Colonic mucosa (tissue), 4 donors: ENCODE data around the gene NELFA. TPM values are rescaled to one million over a fixed set of nuclear protein-coding genes. Genes with fewer than 3 reads are reported as not detected.
"Not testable (repeated sequence)": the region's sequence is repeated elsewhere in the genome, so short reads cannot be mapped to it uniquely, and the experiment has no call there.

Experiments used
- DNase-seq: peaks from one replicate; pipeline ENCODE4 v3.0.0-alpha.2; 2020
- H3K27ac ChIP-seq: fragments of 200-600 bp; one replicate; pipeline ENCODE4 v1.8.0; 2021
- H3K27me3 ChIP-seq: fragments of 200-600 bp; one replicate; pipeline ENCODE4 v1.8.0; 2021
- H3K36me3 ChIP-seq: fragments of 200-600 bp; one replicate; pipeline ENCODE4 v1.8.0; 2021
- H3K4me1 ChIP-seq: fragments of 200-600 bp; one replicate; pipeline ENCODE4 v1.8.0; 2021; ENCODE audit warnings: mild to moderate bottlenecking
- H3K4me3 ChIP-seq: fragments of 200-600 bp; one replicate; pipeline ENCODE4 v1.8.0; 2021
- H3K9ac ChIP-seq, 2 donors: one replicate each; pipeline ENCODE4 v1.7.0; 2013; ENCODE audit warnings: control low read depth in 2 of 2, low read depth in 2 of 2, low read length in 2 of 2
- H3K9me3 ChIP-seq: fragments of 200-600 bp; one replicate; pipeline ENCODE4 v1.8.0; 2021
- intact Hi-C: fragments of 100-400 bp; cut with DNase I; formaldehyde crosslinking; loops from one replicate; pipeline ENCODE4 v1.14.1; 2022
- total RNA-seq, 2 donors: library from RNA; stranded (reverse); fragmentation: NEBNext Ultra II Directional in 1 of 2; extraction: Animal tissue kit (Norgen Biotek cat#: 25700) in 1 of 2; gene quantifications; one replicate each; pipeline ENCODE4 v1.2.1, GENCODE V29; 2021
- TF ChIP-seq, protein P1 (sequence below): fragments of 200-600 bp; IDR thresholded peaks from one replicate; pipeline ENCODE4 v1.8.0; 2022; ENCODE audit warnings: antibody characterized with exemption, mild to moderate bottlenecking
- donor health status: healthy.
- donor health status: DM: no; HTN: no; CAD: no.
- donor health status: DM: no; HTN: no; CAD: no.

Gene NELFA
- total RNA-seq, 2 donors from 2014 or later = 25.7 to 41.5 TPM

DNA sequence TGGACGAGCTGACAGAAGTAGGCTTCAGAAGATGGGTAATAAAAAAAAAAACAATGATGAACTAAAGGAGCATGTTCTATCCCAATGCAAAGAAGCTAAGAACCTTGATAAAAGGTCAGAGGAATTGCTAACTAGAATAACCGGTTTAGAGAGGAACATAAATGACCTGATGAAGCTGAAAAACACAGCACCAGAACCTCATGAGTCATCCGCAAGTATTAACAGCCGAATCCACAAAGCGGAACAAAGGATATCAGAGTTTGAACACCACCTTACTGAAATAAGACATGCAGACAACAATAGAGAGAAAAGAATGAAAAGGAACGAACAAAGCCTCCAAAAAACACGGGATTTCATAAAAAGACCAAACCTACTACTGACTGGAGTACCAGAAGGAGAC is 10.5 kb downstream of the NELFA start:
- no peak overlapping the region for H3K27ac ChIP-seq
- H3K9me3 ChIP-seq = no peaks in the 10 kb centered on the region
- no peak for DNase-seq
- TF ChIP-seq, protein P1, sequence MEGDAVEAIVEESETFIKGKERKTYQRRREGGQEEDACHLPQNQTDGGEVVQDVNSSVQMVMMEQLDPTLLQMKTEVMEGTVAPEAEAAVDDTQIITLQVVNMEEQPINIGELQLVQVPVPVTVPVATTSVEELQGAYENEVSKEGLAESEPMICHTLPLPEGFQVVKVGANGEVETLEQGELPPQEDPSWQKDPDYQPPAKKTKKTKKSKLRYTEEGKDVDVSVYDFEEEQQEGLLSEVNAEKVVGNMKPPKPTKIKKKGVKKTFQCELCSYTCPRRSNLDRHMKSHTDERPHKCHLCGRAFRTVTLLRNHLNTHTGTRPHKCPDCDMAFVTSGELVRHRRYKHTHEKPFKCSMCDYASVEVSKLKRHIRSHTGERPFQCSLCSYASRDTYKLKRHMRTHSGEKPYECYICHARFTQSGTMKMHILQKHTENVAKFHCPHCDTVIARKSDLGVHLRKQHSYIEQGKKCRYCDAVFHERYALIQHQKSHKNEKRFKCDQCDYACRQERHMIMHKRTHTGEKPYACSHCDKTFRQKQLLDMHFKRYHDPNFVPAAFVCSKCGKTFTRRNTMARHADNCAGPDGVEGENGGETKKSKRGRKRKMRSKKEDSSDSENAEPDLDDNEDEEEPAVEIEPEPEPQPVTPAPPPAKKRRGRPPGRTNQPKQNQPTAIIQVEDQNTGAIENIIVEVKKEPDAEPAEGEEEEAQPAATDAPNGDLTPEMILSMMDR = no peak
- no peaks in the 10 kb centered on the region for H3K27me3 ChIP-seq
- no peak overlapping the region for H3K4me3 ChIP-seq
- intact Hi-C loops = no loop called here
- H3K36me3 ChIP-seq = no peaks in the 10 kb centered on the region
- H3K4me1 ChIP-seq = no peaks in the 10 kb centered on the region
- no peak overlapping the region for H3K9ac ChIP-seq

GRCh38 chr4:1997712-1998111 is 11.1 kb downstream of the NELFA start:
- no peak overlapping the region for H3K9ac ChIP-seq
- intact Hi-C loops = no loop called here
- DNase-seq = no peak
- TF ChIP-seq, protein P1 = no peak
- H3K9me3 ChIP-seq = no peaks in the 10 kb centered on the region
- no peaks in the 10 kb centered on the region for H3K36me3 ChIP-seq
- H3K27ac ChIP-seq = no peak overlapping the region
- H3K4me1 ChIP-seq = no peaks in the 10 kb centered on the region
- no peak overlapping the region for H3K4me3 ChIP-seq
- no peaks in the 10 kb centered on the region for H3K27me3 ChIP-seq

GRCh38 chr4:1996866-1997611 is 11.7 kb downstream of the NELFA start:
- TF ChIP-seq, protein P1 = no peak
- Histone ChIP-seq H3K4me3 (no peak overlapping the region), H3K9me3 (no peaks in the 10 kb centered on the region), H3K36me3 (no peaks in the 10 kb centered on the region), H3K4me1 (no peaks in the 10 kb centered on the region), H3K9ac (no peak overlapping the region), H3K27me3 (no peaks in the 10 kb centered on the region), H3K27ac (no peak overlapping the region)
- DNase-seq = no peak
- intact Hi-C loops = no loop called here

- TF ChIP-seq, protein P1 = no peak
- no peaks in the 10 kb centered on the region for H3K27me3 ChIP-seq
- H3K27ac ChIP-seq = no peak overlapping the region
- intact Hi-C loops = no loop called here
- no peak overlapping the region for H3K9ac ChIP-seq
- H3K4me1 ChIP-seq = no peaks in the 10 kb centered on the region
- no peak overlapping the region for H3K4me3 ChIP-seq
- no peak for DNase-seq
- H3K9me3 ChIP-seq = no peaks in the 10 kb centered on the region
- no peaks in the 10 kb centered on the region for H3K36me3 ChIP-seq
Observed at GRCh38 chr4:1994938-1995337, 13.8 kb downstream of the NELFA start.

DNA sequence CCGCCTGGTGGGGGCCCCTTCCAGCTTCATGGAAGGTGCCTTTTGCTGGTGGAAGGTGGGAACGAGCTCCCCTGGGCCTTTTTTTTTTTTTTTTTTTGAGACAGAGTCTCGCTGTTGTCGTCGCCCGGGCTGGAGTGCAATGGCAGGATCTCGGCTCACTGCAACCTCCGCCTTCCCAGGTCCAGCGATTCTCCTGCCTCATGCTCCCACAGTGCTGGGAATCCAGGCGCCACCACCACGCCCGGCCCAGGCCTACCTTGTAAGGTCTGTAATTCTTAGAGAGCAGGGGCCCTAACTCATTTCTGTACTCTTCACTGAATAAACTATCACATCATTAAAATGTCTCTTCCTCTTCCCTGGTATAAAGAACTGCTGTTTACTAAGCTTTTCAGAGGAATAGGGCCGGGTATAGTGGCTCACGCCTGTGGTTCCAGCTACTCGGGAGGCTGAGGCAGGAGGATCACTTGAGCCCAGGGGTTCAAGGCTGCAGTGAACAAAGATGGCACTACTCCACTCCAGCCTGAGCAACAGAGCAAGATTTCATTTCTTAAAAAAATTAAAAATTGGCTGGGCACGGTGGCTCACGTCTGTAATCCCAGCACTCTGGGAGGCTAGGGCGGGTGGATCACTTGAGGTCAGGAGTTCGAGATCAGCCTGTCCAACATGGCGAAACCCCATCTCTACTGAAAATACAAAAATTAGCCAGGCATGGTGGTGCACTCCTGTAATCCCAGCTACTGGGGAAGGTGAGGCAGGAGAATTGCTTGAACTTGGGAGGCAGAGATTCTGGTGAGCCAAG is 14.9 kb downstream of the NELFA start:
- H3K27ac ChIP-seq, DNase-seq, H3K4me1 ChIP-seq, H3K9ac ChIP-seq, intact Hi-C loops, H3K27me3 ChIP-seq, H3K36me3 ChIP-seq, H3K9me3 ChIP-seq, H3K4me3 ChIP-seq: not testable (repeated sequence)

DNA sequence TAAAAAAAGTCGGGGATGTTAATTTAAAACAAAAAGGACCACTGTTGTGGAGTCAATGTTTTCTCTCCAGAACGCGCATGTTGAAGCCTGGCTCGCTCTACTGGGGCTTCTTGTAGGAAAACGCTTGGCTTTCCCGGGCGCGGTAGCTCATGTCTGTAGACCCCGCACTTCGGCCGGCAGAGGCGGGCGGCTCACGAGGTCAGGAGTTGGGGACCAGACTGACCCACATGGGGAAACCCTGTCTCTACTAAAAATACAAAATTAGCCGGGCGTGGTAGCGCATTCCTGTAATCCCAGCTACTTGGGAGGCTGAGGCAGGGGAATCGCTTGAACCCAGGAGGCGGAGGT is 15.6 kb downstream of the NELFA start:
- Histone ChIP-seq H3K9me3 (no peaks in the 10 kb centered on the region), H3K4me1 (no peaks in the 10 kb centered on the region), H3K27me3 (no peaks in the 10 kb centered on the region), H3K4me3 (no peak overlapping the region), H3K36me3 (no peaks in the 10 kb centered on the region), H3K27ac (no peak overlapping the region), H3K9ac (no peak overlapping the region)
- intact Hi-C loops = no loop called here
- no peak for DNase-seq
- TF ChIP-seq, protein P1 = no peak
